ENCODE results near the gene OPCML. TPM values are rescaled to one million over a fixed set of nuclear protein-coding genes. Genes with fewer than 3 reads are reported as not detected.

OPCML gene
- total and polyA plus RNA-seq, 4 donors = under 0.01 to 0.01 TPM; not detected in 2

GRCh38 chr11:132579136-132579535 lies 953.2 kb downstream of the OPCML start:
- Histone ChIP-seq H3K9ac (ENCODE audit: low read depth in 1 of 2, low read length in 2 of 2) (no peak overlapping the region), H3K9me3 (ENCODE audit: control insufficient read depth in 4 of 4, low read length in 3 of 4) (no peaks in the 10 kb centered on the region), H3K27ac (ENCODE audit: low read depth in 1 of 2, low read length in 2 of 2) (no peak overlapping the region), H3K4me3 (ENCODE audit: low read depth in 1 of 3, low read length in 3 of 3) (no peak overlapping the region), H3K27me3 (ENCODE audit: control insufficient read depth in 4 of 4, insufficient read depth in 4 of 4, low read length in 3 of 4) (no peaks in the 10 kb centered on the region), H3K4me1 (ENCODE audit: control insufficient read depth in 4 of 4, insufficient read depth in 4 of 4, low read length in 3 of 4) (no peaks in the 10 kb centered on the region), H3K36me3 (ENCODE audit: control insufficient read depth in 4 of 4, insufficient read depth in 3 of 4, low read depth in 1 of 4, low read length in 3 of 4) (no peaks in the 10 kb centered on the region)
- no peak for DNase-seq (ENCODE audit: low spot score)
- WGBS = 90% methylated on average over 3 of the region's 3 CpGs
- TF ChIP-seq, protein P1, sequence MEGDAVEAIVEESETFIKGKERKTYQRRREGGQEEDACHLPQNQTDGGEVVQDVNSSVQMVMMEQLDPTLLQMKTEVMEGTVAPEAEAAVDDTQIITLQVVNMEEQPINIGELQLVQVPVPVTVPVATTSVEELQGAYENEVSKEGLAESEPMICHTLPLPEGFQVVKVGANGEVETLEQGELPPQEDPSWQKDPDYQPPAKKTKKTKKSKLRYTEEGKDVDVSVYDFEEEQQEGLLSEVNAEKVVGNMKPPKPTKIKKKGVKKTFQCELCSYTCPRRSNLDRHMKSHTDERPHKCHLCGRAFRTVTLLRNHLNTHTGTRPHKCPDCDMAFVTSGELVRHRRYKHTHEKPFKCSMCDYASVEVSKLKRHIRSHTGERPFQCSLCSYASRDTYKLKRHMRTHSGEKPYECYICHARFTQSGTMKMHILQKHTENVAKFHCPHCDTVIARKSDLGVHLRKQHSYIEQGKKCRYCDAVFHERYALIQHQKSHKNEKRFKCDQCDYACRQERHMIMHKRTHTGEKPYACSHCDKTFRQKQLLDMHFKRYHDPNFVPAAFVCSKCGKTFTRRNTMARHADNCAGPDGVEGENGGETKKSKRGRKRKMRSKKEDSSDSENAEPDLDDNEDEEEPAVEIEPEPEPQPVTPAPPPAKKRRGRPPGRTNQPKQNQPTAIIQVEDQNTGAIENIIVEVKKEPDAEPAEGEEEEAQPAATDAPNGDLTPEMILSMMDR (IDR thresholded peaks at IDR 0.05; ENCODE audit: low read depth, low read length, missing input control) = no peak

GRCh38 chr11:132578580-132578979 lies 953.7 kb downstream of the OPCML start:
- Histone ChIP-seq H3K36me3 (ENCODE audit: control insufficient read depth in 4 of 4, insufficient read depth in 3 of 4, low read depth in 1 of 4, low read length in 3 of 4) (no peaks in the 10 kb centered on the region), H3K9ac (ENCODE audit: low read depth in 1 of 2, low read length in 2 of 2) (no peak overlapping the region), H3K27me3 (ENCODE audit: control insufficient read depth in 4 of 4, insufficient read depth in 4 of 4, low read length in 3 of 4) (no peaks in the 10 kb centered on the region), H3K9me3 (ENCODE audit: control insufficient read depth in 4 of 4, low read length in 3 of 4) (no peaks in the 10 kb centered on the region), H3K4me3 (ENCODE audit: low read depth in 1 of 3, low read length in 3 of 3) (no peak overlapping the region), H3K27ac (ENCODE audit: low read depth in 1 of 2, low read length in 2 of 2) (no peak overlapping the region), H3K4me1 (ENCODE audit: control insufficient read depth in 4 of 4, insufficient read depth in 4 of 4, low read length in 3 of 4) (no peaks in the 10 kb centered on the region)
- TF ChIP-seq RXRA (IDR thresholded peaks at IDR 0.05) = no peak
- no peak for TF ChIP-seq SP1 (IDR thresholded peaks at IDR 0.05)
- 88% methylated on average over 1 of the region's 1 CpG for WGBS
- DNase-seq (ENCODE audit: low spot score) = no peak

- peaks cover 0 to 3% (median 0%) of the 10 kb centered on the region in 4 donors for H3K9me3 ChIP-seq (ENCODE audit: control insufficient read depth in 4 of 4, low read length in 3 of 4)
- H3K27ac ChIP-seq (ENCODE audit: low read depth in 1 of 2, low read length in 2 of 2) = no peak overlapping the region
- H3K9ac ChIP-seq (ENCODE audit: low read depth in 1 of 2, low read length in 2 of 2) = no peak overlapping the region
- H3K36me3 ChIP-seq (ENCODE audit: control insufficient read depth in 4 of 4, insufficient read depth in 3 of 4, low read depth in 1 of 4, low read length in 3 of 4) = no peaks in the 10 kb centered on the region
- 70% methylated on average over 3 of the region's 3 CpGs for WGBS
- H3K4me1 ChIP-seq (ENCODE audit: control insufficient read depth in 4 of 4, insufficient read depth in 4 of 4, low read length in 3 of 4) = no peaks in the 10 kb centered on the region
- no peak for DNase-seq (ENCODE audit: low spot score)
- no peaks in the 10 kb centered on the region for H3K27me3 ChIP-seq (ENCODE audit: control insufficient read depth in 4 of 4, insufficient read depth in 4 of 4, low read length in 3 of 4)
- H3K4me3 ChIP-seq (ENCODE audit: low read depth in 1 of 3, low read length in 3 of 3) = no peak overlapping the region
- no peak for TF ChIP-seq FOXA1 (IDR thresholded peaks at IDR 0.05)
- TF ChIP-seq REST (IDR thresholded peaks at IDR 0.05) = no peak
- no peak for TF ChIP-seq JUND (IDR thresholded peaks at IDR 0.05)
- TF ChIP-seq GABPA (IDR thresholded peaks at IDR 0.05 in 1 of 2, conservative IDR thresholded peaks at IDR 0.05 in 1 of 2) = no peak
- TF ChIP-seq MAX (IDR thresholded peaks at IDR 0.05) = no peak
- TF ChIP-seq RXRA (IDR thresholded peaks at IDR 0.05) = no peak
- TF ChIP-seq EGR1 (IDR thresholded peaks at IDR 0.05; ENCODE audit: low read depth in 2 of 2) = no peak
- TF ChIP-seq FOXA2 (IDR thresholded peaks at IDR 0.05) = no peak
- TF ChIP-seq TAF1 (conservative IDR thresholded peaks at IDR 0.05) = no peak
- TF ChIP-seq YY1 (IDR thresholded peaks at IDR 0.05) = no peak
- no peak for TF ChIP-seq SP1 (IDR thresholded peaks at IDR 0.05)
- no peak for TF ChIP-seq HNF4G (IDR thresholded peaks at IDR 0.05)
- TF ChIP-seq, protein P1 (IDR thresholded peaks at IDR 0.05; ENCODE audit: low read depth, low read length, missing input control) = no peak
- no peak for TF ChIP-seq NR2F2 (IDR thresholded peaks at IDR 0.05)
- no peak for TF ChIP-seq HNF4A (conservative IDR thresholded peaks at IDR 0.05)
- TF ChIP-seq, protein P2, sequence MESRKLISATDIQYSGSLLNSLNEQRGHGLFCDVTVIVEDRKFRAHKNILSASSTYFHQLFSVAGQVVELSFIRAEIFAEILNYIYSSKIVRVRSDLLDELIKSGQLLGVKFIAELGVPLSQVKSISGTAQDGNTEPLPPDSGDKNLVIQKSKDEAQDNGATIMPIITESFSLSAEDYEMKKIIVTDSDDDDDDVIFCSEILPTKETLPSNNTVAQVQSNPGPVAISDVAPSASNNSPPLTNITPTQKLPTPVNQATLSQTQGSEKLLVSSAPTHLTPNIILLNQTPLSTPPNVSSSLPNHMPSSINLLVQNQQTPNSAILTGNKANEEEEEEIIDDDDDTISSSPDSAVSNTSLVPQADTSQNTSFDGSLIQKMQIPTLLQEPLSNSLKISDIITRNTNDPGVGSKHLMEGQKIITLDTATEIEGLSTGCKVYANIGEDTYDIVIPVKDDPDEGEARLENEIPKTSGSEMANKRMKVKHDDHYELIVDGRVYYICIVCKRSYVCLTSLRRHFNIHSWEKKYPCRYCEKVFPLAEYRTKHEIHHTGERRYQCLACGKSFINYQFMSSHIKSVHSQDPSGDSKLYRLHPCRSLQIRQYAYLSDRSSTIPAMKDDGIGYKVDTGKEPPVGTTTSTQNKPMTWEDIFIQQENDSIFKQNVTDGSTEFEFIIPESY (IDR thresholded peaks at IDR 0.05) = no peak
- no peak for TF ChIP-seq RAD21 (IDR thresholded peaks at IDR 0.05)
These were observed 955.6 kb downstream of the OPCML start for GRCh38 chr11:132576706-132577105.
